GM12878 (cell line): Measurements from ENCODE around the gene SH3GL3. TPM values are rescaled to one million over a fixed set of nuclear protein-coding genes. Genes with fewer than 3 reads are reported as not detected.

Source experiments
- ATAC-seq: fragments of 200-7000 bp; cut with Tn5 transposase; 3 replicates; pipeline ENCODE4 v1.9.1; 2020; ENCODE audit warnings: mild to moderate bottlenecking, moderate library complexity
- BruUV-seq: library from RNA; stranded (reverse); fragments of 400-500 nt; replicated peaks from 2 replicates; lab custom pipeline; 2021; lab: Mats Ljungman, UMichigan
- CTCF ChIA-PET: fragments of 300-600 bp; sonication (Branson Sonifier 250); formaldehyde crosslinking; extraction: SDS; loops from one replicate; lab custom pipeline; 2021; ENCODE audit warnings: inconsistent platforms; lab: Yijun Ruan, JAX
- POLR2A ChIA-PET: fragments of 350-600 bp; formaldehyde crosslinking; extraction: SDS; loops from one replicate; lab custom pipeline; 2021; ENCODE audit warnings: inconsistent platforms; lab: Charles Lee
- RAD21 ChIA-PET: fragments of 300-600 bp; sonication (Branson Sonifier 250); formaldehyde crosslinking; loops from one replicate; lab custom pipeline; 2023; ENCODE audit warnings: antibody characterized with exemption; ENCODE audit not compliant: unreplicated experiment; lab: Charles Lee
- SMC1A ChIA-PET: fragments of 300-600 bp; sonication (Branson Sonifier 250); formaldehyde crosslinking; loops from one replicate; lab custom pipeline; 2023; ENCODE audit not compliant: unreplicated experiment, uncharacterized antibody; lab: Charles Lee
- DNase-seq: peaks from one replicate; pipeline ENCODE4 v3.0.0-alpha.2; 2011; ENCODE audit warnings: low read depth, low spot score
- FAIRE-seq: peaks from 3 replicates; lab custom pipeline; 2011; peaks lifted over from hg19 to GRCh38; lab: Jason Lieb, UNC
- H2AFZ ChIP-seq: 2 replicates; pipeline ENCODE4 v1.6.0; 2011; ENCODE audit warnings: low read depth, low read length, control low read depth; ENCODE audit not compliant: control insufficient read depth
- H3K27ac ChIP-seq: 2 replicates; pipeline ENCODE4 v1.5.1; 2011; ENCODE audit warnings: control low read depth; ENCODE audit not compliant: control insufficient read depth, insufficient read depth
- H3K27me3 ChIP-seq, 2 experiments: replicated peaks in 1 of 2; 2 replicates each; pipeline versions ENCODE4 v1.6.0 to v1.6.1; 2011; ENCODE audit warnings: low read length in 1 of 2; ENCODE audit not compliant: control insufficient read depth in 2 of 2, insufficient read depth in 2 of 2
- H3K36me3 ChIP-seq, 2 experiments: 2 replicates each; pipeline ENCODE4 v1.5.1; 2011; ENCODE audit warnings: low read length in 1 of 2; ENCODE audit not compliant: control insufficient read depth in 2 of 2, insufficient read depth in 2 of 2
- H3K4me1 ChIP-seq: 2 replicates; pipeline ENCODE4 v1.6.1; 2011; ENCODE audit warnings: mild to moderate bottlenecking, low read length, moderate library complexity, mixed read lengths; ENCODE audit not compliant: control insufficient read depth, insufficient read depth
- H3K4me2 ChIP-seq: 2 replicates; pipeline ENCODE4 v1.6.0; 2011; ENCODE audit warnings: control low read depth; ENCODE audit not compliant: control insufficient read depth, insufficient read depth
- H3K4me3 ChIP-seq: fragments of 200-600 bp; sonication (generic); 2 replicates; pipeline ENCODE4 v1.5.1; 2016
- H3K79me2 ChIP-seq: 2 replicates; pipeline ENCODE4 v1.6.0; 2011; ENCODE audit warnings: low read length; ENCODE audit not compliant: control insufficient read depth, insufficient read depth
- H3K9ac ChIP-seq: 2 replicates; pipeline ENCODE4 v1.8.0; 2011; ENCODE audit warnings: low read length, control low read depth, mixed read lengths; ENCODE audit not compliant: control insufficient read depth, insufficient read depth
- H3K9me3 ChIP-seq: replicated peaks from 3 replicates; pipeline ENCODE4 v1.5.1; 2011; ENCODE audit warnings: mild to moderate bottlenecking, low read length; ENCODE audit not compliant: control insufficient read depth, insufficient read depth
- H4K20me1 ChIP-seq: 2 replicates; pipeline ENCODE4 v1.6.0; 2011; ENCODE audit not compliant: control insufficient read depth, insufficient read depth
- BCL11A ChIP-seq: IDR thresholded peaks from 2 replicates; pipeline ENCODE4 v1.6.1; 2011; ENCODE audit warnings: low read depth, low read length
- BHLHE40 ChIP-seq, 2 experiments: fragments of 450-650 bp in 1 of 2; IDR thresholded peaks; 2 replicates each; pipeline ENCODE4 v1.6.1; 2011 to 2017; ENCODE audit warnings: low read depth in 2 of 2, borderline replicate concordance in 1 of 2, improper control_type of control experiment in 1 of 2, low read length in 1 of 2, mild to moderate bottlenecking in 1 of 2
- FOXM1 ChIP-seq: IDR thresholded peaks from 2 replicates; pipeline ENCODE4 v1.6.1; 2012; ENCODE audit warnings: low read depth, mild to moderate bottlenecking, inconsistent platforms, low read length, moderate library complexity
- HCFC1 ChIP-seq: fragments of 150-350 bp; IDR thresholded peaks from 2 replicates; pipeline ENCODE4 v1.6.1; 2014; ENCODE audit warnings: low read length
- IKZF1 ChIP-seq: fragments of 450-650 bp; conservative IDR thresholded peaks from 2 replicates; pipeline ENCODE4 v1.6.1; 2017; ENCODE audit warnings: antibody characterized with exemption, mild to moderate bottlenecking
- NBN ChIP-seq: fragments of 450-650 bp; IDR thresholded peaks from 2 replicates; pipeline ENCODE4 v1.6.1; 2016
- POLR2A ChIP-seq: IDR thresholded peaks from 2 replicates; pipeline ENCODE4 v1.6.1; 2011; ENCODE audit warnings: low read depth, mild to moderate bottlenecking, low read length
- RELA ChIP-seq: fragments of 450-650 bp; IDR thresholded peaks from 2 replicates; pipeline ENCODE4 v1.8.0; 2014; ENCODE audit warnings: borderline replicate concordance; ENCODE audit not compliant: partially characterized antibody
- SIN3A ChIP-seq: IDR thresholded peaks from 2 replicates; pipeline ENCODE4 v1.6.1; 2012; ENCODE audit warnings: low read depth, low read length, improper control_type of control experiment
- TCF7 ChIP-seq: IDR thresholded peaks from 2 replicates; pipeline ENCODE4 v1.6.1; 2014; ENCODE audit warnings: antibody characterized with exemption, borderline replicate concordance
- ZNF217 ChIP-seq: fragments of 450-650 bp; IDR thresholded peaks from 2 replicates; pipeline ENCODE4 v1.6.1; 2017; ENCODE audit warnings: antibody characterized with exemption, mild to moderate bottlenecking
- WGBS: methylation state at CpG from one replicate; pipeline ENCODE4 v1.1.6; 2016; ENCODE audit warnings: low lambda C conversion rate; ENCODE audit not compliant: insufficient replicate concordance, insufficient coverage; ENCODE audit errors: missing lambda C conversion rate; 5-methylcytosine and 5-hydroxymethylcytosine counted together
- in situ Hi-C: fragments of 300-500 bp; cut with MboI; formaldehyde crosslinking; loops from 9 replicates; pipeline ENCODE4 v1.14.3; 2018; ENCODE audit warnings: mixed read lengths
- intact Hi-C: fragments of 100-400 bp; cut with micrococcal nuclease; formaldehyde crosslinking; loops from one replicate; pipeline ENCODE4 v1.14.2; 2022; ENCODE audit not compliant: unreplicated experiment
- polyA plus RNA-seq, 11 experiments: library from polyadenylated mRNA; depleted of rRNA in 4 of 11; unstranded in 6 of 11; stranded (reverse) in 5 of 11; fragments of >200 nt; fragmentation: Nextera tagmentation in 4 of 11; fragmentation: Illumina TruSeq in 1 of 11; extraction: Ambion mirVana in 4 of 11; extraction: Trizol in 1 of 11; gene quantifications; 1 replicate in 1 of 11; 2 replicates in 10 of 11; pipeline versions ENCODE4 v1.2.1 to v1.2.3, GENCODE V29; 2011 to 2016; ENCODE audit warnings: inconsistent platforms in 2 of 11, missing spikeins in 2 of 11, low read depth in 1 of 11
- total RNA-seq, 4 experiments: library from RNA; depleted of rRNA in 3 of 4; stranded (reverse); fragments of >200 nt in 3 of 4; fragmentation: Illumina TruSeq in 1 of 4; extraction: Trizol in 1 of 4; gene quantifications; 2 replicates each; pipeline versions ENCODE4 v1.2.1 to v1.2.3, GENCODE V29; 2013 to 2021

Gene SH3GL3
- total and polyA plus RNA-seq, 10 of the 15 experiments (the other 5 are each of a cell fraction or from before 2014, with no cell fraction given), result not detected

DNA sequence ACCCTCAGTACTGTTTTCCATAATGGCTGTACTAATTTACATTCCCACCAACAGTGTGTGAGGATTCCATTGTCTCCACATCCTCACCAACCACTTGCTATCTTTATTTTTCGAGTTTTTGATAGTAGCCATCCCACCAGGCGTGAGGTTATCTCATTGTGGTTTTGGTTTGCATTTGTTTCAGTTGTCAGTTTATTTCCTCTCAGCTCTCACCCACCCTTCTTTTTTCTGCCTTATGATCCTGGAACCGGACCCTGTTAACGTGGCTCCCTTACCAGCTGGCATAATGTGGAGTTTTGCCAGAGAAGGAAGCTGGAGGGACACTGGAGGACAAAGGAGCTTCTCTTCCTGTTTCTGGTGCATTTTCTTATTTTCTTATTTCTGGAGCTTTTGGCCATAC is 25.1 kb upstream of the SH3GL3 start:
- ChIA-PET RAD21 (interaction anchor here (1.1 kb wide), 1 partner anchor 14 kb away, joined by 3 read pairs; no protein-coding TSS in a partner anchor), CTCF (interaction anchor here (1.0 to 1.7 kb wide), 2 partner anchors 14 to 16 kb away, joined by 3 to 4 read pairs; no protein-coding TSS in a partner anchor), SMC1A (no interaction called here), POLR2A (no interaction called here)
- TF ChIP-seq TCF7, result no peak
- TF ChIP-seq BHLHE40 (IDR thresholded peaks at IDR 0.05; ENCODE audit: borderline replicate concordance in 1 of 2, low read depth in 2 of 2, low read length in 1 of 2), result no peak
- TF ChIP-seq SIN3A, result no peak
- Histone ChIP-seq H3K27me3 (no peaks in the 10 kb centered on the region), H3K9ac (no peak overlapping the region), H3K27ac (no peak overlapping the region), H3K4me2 (no peak overlapping the region), H4K20me1 (no peaks in the 10 kb centered on the region), H3K9me3 (no peaks in the 10 kb centered on the region), H3K4me3 (no peak overlapping the region), H2AFZ (no peak overlapping the region), H3K36me3 (no peaks in the 10 kb centered on the region), H3K4me1 (no peaks in the 10 kb centered on the region), H3K79me2 (no peaks in the 10 kb centered on the region)
- no peak for FAIRE-seq
- intact Hi-C loops (no loop called here), in situ Hi-C loops (no loop called here)
- DNase-seq, result no peak
- ATAC-seq, result no peak
- WGBS, result 0% methylated on average over 4 of the region's 4 CpGs
- no TSS peak for BruUV-seq

DNA sequence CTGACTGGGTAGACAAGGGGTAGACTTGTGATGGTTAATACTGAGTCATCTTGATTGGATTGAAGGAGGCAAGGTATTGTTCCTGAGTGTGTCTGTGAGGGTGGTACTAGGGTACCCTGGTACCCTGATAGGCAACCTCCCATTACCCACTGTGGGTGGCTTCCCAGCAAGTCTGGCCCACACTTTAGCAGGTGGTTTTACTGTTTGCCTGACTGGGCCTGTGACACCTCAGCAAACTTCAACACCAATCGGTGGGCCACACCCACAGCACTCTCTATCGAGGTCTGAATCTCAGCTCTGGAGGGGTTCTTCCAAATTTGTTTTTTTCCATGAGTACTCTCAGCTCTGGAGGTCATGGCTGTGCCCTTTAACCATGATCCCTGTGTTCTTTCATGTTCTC is 24.6 kb upstream of the SH3GL3 start:
- ChIA-PET CTCF (interaction anchor here (0.8 to 1.7 kb wide), 3 partner anchors 13 to 610 kb away, joined by 3 to 4 read pairs (median 3); no protein-coding TSS in a partner anchor), POLR2A (interaction anchor here (0.5 kb wide), 1 partner anchor 173 kb away, joined by 3 read pairs; no protein-coding TSS in a partner anchor), RAD21 (interaction anchor here (1.1 kb wide), 1 partner anchor 14 kb away, joined by 3 read pairs; no protein-coding TSS in a partner anchor)
- Histone ChIP-seq H3K9me3 (no peaks in the 10 kb centered on the region), H4K20me1 (no peaks in the 10 kb centered on the region), H3K79me2 (no peaks in the 10 kb centered on the region), H3K9ac (no peak overlapping the region), H3K4me1 (no peaks in the 10 kb centered on the region), H3K4me2 (no peak overlapping the region), H2AFZ (no peak overlapping the region)
- in situ Hi-C loops, result no loop called here
- DNase-seq (no peak), ATAC-seq (no peak)
- WGBS, result 0% methylated on average over 2 of the region's 2 CpGs
- TF ChIP-seq BCL11A (no peak), ZNF217 (no peak), POLR2A (no peak), RELA (no peak), FOXM1 (no peak), HCFC1 (no peak), IKZF1 (no peak), NBN (no peak)
- TF ChIP-seq, all 136 proteins: peak for 0
- SMC1A ChIA-PET, result no interaction called here
- FAIRE-seq, result no peak
- Histone ChIP-seq H3K27ac (no peak overlapping the region), H3K27me3 (no peaks in the 10 kb centered on the region), H3K4me3 (no peak overlapping the region), H3K36me3 (no peaks in the 10 kb centered on the region)
- intact Hi-C loops, result no loop called here
- BruUV-seq, result no TSS peak
